HS-27A (cell line): Measurements from ENCODE around the gene ISX.

Experiments used
- DNase-seq: peaks from one replicate; pipeline ENCODE4 v3.0.0-alpha.2; 2012; ENCODE audit warnings: low read depth, missing footprints

ISX gene

DNA sequence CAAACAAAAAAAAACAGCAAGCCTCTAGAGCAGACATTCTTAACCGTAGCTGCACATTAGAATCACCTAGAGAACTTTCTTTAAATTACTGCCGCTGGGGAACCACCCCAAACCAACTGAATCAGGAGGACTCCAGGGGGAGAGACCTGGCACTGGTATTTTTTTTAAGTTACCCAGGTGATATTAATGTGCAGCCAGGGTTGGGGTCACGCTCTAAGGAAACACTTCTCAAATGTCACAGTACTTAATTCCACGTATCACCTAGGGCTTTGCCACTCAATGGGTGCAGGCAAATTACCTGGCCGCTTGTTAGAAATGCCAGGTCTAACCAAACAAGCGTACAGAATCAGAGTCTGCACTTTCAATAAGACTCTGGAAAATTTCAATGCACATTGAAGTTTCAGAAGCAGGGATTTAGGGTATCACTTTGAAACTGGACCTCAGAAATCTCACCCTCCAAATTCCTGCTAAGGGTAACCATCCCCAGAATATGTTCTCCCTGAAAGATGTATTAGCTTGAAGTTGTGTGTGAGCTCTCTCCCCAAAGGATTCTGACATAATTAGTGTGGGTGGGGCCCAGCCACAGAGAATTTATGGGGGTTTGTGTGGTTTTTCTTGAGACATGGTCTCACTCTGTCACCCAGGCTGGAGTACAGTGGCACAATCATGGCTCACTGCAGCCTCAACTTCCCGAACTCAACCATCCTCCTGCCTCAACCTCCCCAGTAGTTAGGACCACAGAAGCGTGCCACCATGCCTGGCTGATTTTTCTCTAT is 12.7 kb upstream of the ISX start:
- no peak for DNase-seq

DNA sequence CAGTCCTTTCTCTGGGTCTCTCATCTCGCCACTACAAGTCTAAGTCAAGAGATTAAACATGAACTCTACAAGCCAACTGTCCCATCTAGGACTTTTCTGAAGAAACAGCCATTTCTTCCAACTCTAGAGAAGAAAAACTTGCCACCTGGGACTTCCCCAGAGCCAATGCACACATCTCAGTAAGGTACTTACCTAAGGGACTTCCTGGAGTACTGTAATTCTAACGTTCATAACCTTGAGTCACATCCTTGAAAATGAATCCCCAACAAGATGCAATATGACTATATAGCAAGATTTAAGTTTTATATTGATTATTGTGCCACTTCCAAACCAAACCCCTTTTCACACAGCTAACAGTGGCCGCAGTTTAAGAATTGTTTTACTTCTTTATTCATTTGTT is 11.9 kb upstream of the ISX start:
- DNase-seq: no peak

DNA sequence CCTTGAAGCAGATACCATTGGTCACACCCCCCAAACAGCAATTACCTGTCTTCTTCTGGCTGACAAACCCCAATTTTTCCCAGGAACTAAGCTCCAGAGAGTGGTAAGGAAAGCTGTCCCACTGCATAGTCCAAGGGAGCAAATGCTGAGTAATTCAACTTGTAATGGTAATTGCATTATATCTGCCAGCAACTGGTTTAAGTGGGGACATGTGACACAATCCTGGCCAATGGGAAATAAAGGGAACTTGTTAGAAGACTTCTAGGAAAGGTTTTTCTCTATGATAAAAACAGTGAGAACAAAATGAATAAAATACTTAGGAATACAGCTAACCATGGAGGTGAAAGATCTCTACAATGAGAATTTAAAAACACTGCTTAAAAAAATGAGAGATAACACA is 9.5 kb upstream of the ISX start:
- DNase-seq: no peak

DNA sequence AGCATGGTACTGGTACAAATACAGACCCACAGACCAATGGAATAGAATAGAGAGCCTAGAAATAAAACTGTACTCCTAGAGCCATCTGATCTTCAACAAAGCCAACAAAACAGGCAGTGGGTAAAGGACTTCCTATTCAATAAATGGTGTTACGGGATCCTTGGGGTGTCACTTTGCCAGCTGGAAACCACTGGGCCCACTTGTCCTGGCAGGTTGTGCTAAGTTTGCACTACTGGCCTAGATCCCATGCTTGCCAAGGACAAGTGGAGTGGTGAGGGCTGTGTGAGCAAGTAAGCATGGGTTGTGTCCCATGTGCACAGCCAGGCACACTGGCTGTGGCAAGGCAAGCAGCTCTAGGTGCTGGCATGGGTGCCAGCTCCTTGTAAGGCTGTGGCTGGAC is 8.8 kb upstream of the ISX start:
- no peak for DNase-seq

DNA sequence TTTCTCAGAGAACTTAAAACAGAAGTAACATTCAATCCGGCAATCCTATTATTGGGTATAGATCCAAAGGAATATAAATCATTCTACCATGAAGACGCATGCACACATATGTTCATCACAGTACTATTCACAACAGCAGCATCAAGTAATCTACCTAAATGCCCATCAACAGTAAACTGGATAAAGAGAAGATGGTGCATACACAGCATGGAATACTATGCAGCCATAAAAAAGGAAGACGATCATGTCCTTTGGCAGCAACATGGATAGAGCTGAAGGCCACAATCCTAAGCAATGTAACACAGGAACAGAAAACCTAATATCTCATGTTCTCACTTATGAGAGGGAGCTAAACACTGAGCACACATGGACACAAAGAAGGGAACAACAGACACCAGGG is 6.3 kb upstream of the ISX start:
- DNase-seq: no peak

DNA sequence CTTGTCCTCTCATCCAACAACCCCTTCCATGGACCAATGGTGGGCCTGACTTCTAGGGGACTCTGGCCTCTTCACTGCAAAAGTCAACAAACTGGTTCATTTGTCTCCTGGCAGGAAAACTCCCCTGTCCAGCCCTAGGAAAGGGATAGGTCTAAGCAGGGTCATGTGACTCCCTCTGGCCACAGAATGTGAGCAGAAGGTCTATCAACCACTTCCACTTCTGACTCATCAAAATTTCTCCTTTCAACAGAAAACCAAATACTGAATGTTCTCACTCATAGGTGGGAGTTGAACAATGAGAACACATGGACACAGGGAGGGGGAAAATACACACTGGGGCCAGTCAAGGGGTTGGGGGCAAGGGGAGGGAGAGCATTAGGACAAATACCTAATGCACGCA is 1.3 kb upstream of the ISX start:
- no peak for DNase-seq

DNA sequence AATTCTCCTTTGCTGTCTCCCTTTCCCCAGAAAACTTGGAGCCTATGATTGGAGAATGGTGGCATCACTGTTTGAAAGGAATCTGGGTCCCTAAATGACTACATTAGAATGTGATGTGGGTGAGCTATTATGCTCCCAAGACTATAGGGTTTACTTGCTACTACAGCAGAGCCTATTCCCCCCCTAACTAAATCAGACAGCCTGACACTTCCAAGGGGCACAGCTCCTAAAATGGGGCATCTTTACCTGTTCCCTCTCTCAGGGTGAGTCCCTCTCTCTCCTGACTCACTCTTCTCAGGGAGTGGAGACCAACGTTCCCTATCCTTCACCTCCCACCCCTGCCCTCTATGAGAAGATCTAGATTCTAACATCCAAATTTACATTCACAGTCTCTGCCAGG is 775 bp upstream of the ISX start:
- no peak for DNase-seq

DNA sequence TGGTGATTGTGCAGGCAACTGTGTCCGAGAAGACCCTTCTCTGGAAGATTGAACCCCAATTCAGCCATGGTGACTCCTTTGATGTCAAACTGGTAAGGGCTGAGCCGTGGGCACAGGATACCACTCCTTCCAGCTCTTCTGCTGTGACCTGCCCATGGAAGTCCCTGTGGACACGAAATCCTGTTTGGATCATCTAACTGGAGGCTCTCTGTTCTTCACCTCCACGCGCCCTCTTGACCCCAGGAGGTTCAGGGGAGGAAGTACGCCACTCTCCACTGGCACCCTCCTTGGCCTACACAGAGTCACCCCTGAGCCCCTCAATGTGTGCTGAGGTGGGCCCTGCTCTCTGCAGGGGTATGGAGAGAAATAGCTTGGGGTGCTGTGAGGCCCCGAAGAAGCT is 810 bp downstream of the ISX start:
- DNase-seq: no peak

DNA sequence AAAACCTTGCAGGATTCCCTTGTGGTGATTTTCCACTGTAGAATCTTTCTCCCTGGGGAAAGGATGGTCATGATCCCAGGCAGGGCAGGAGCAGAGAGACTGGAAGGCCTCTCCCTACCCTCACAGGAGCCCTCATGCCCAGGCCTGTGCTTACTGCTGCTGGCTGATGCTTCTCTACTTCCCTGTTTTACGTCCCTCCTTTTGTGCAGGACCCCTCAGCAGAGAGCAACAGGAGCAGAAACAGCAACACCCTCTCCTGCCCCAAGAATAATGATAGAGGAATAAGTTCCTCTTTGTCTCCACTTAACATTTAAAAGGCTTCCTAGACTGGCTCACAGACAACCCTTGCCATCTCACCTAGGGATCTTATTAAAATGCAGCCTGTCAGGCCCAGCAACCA is 3.6 kb downstream of the ISX start:
- DNase-seq: no peak

DNA sequence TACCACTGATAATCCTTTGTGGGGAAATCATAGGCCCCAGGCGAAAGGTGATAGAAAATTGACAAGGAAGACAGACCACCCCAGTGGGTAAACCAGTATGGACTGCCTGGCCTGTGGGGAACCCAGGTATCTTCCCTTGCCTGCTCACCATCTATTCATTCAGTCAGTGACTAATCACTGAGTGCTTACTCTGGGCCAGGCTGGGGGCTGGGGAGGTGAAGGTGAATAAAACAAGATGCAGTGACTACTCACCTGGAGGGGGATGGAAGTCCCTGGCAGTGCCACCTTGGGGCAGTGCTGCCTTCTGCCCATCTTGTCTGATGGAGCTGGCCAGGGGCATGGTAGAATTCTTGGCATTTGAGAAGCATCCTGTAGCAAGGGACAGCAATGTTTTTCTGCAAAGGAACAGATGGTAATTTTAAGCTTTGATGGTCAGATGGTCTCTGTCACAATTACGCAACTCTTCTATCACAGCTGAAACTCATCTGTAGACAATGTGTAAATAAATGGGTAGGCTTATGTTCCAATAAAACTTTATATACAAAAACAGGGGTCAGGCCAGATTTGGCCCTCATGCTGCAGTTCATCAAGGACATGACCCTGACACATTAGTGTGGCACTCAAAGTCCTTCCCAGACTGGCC is 4.6 kb downstream of the ISX start:
- DNase-seq: no peak

DNA sequence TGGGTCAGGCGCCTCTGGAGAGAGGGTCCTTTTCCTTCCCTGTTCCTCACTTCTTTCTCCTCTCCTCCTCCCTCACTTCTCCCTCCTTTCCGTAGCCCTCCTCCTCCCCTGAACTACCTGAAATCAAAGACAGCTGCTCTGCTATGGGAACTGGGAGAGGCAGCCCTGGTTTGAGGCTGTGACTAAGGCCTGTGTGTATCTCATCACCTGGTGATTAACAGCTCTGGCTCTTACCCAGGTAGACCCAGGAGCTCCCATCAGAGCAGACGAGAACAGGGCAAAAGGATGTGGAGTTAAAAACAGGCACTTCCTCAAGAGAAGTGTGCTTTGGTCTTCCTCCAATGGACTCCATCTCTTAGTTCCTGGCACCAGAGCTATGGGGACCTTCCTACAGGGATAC is 5.8 kb downstream of the ISX start:
- no peak for DNase-seq

DNA sequence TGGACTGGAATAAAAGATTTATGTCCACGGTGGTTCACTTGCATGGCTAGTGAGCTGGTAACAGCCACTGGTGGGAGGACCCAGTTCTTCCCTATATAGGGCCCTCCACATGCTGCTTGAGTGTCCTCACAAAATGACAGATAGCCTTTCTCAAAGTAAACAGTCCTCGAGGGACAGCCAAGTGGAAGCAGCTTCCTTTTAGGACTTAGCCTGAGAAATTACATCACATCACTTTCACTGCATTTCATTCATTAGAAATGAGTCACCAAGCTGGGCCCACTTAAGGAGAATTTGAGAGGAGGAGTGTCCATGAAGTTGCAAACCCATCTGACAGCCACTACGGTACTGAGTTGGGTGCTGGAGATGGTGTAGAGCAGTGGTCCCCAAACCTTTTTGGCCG is 7.0 kb downstream of the ISX start:
- DNase-seq: peak; percentile 35

DNA sequence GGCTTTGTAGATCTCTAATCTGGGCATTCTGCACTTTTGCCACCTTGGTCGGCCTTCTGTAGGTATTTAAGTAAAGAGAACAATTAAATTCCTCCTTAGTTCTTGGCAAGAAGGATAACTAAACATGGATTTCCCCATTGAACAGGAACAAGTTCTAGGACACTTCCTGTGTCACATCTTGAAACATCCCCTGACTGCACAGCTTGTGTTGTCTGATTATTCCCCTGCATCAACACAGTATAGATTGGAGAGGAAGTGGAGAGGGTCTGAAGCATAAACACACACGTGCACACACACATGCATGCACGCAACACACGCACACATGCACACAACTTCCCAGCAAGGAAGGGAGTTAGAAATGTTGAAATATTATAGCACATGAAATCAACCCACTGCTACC is 8.6 kb downstream of the ISX start:
- no peak for DNase-seq

DNA sequence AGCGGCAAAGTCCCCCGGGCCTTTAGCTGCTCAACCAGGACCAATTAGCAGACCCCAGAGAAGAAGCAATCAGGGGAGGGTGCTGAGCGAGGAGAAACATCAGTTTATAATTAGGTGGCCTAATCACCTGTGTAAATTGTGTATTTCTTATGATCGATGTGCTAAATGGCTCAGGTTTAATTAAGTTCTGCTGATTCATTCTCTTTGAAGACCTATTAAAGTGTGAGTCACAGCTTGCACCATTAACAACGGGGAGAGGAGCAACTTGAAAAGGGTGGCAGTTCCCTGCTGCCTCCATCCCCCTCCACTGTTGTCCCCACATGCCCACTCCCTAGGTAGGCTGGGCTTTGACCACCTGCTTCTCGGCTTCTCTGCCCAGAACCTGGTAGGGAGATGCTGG is 10.7 kb downstream of the ISX start:
- no peak for DNase-seq

DNA sequence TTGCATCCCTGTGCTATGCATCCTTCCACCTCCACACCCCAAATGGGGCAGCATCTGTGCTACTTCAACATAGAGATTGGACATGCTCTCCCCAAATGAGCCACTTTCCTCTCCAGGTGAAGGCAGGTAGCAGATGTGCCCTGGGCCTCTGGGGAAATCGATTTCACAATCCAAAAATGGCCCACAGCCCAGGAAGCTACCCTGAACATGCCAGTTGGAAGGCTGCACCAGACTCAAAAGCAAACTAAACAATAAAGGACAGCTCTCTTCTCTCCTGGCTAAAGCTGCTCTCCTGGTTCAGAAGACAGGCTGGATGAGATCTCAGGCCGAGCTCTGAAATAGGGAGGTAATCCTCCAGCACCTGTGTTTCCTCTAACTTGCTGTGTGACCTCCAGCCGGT is 19.7 kb downstream of the ISX start:
- no peak for DNase-seq

DNA sequence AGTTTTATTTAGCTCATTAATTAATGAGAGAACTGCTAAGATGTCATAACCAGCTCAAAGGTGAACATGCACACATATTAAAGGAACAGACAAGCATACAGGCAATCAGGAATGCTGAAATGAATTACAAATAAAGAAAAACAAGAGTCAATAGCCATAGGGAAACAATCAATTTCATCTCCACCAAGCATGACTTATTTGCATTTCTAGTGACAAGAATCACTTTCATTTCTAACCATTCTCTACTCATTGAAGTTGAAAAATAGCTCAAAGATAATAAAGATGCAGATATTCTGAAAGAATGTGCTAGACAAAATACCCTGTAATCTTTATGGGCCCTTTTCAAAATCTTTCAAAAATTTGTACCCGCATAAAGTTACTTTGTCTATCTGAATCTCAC is 23.2 kb downstream of the ISX start:
- no peak for DNase-seq

DNA sequence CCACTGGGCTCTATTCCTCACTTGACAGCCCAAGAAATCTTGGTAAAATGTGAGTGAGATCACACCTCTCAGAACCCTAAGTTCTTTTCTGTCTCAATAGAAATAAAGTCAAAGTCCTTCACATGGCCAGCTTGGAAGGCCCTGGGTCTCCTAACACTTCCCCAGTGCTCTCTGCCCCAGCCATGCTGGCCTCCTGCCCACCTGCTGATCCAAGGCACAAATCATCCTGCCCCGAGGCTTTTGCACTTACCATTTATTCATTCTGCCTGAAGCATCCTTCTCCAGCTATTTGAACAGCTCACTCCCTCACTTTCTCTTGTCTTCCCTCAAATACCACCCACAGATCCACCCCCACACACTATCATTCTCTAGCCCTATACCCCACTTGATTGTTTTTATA is 26.4 kb downstream of the ISX start:
- DNase-seq: no peak

DNA sequence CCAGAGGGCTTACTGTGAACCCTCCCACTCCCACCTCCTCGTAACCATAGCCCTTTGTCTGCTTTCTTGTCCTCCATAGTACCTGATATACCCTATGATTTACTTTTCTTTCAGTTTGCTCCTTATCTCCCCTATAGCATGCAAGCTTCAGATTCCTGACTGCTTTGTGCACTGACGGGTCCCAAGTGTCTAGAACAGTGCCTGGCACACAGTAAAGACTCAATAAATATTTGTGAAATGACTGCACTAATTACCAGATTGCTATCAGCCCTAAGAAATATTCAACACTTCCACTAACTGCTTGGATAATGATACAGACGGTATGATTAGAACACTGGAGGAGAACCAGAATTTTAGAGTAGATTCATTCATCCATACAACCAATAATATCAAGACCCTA is 33.0 kb downstream of the ISX start:
- no peak for DNase-seq

DNA sequence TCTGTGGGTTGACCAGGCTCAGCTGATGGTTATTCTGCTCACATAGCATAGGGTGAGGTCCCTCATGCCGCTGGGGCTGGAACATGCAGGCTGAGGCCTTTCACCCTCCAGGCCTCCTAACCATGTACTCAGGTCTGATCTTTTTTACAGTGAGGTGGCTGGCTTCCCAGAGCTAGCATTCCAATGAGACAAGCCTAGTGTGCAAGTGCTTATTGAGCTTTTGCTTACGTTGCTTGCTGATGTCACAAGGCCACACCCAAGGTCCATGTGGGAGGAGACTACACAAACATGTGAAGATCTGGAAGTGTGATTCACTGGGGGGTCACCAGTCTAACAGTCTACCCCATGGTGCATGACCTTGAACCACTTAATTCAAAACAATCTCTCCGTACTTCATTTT is 33.9 kb downstream of the ISX start:
- no peak for DNase-seq

DNA sequence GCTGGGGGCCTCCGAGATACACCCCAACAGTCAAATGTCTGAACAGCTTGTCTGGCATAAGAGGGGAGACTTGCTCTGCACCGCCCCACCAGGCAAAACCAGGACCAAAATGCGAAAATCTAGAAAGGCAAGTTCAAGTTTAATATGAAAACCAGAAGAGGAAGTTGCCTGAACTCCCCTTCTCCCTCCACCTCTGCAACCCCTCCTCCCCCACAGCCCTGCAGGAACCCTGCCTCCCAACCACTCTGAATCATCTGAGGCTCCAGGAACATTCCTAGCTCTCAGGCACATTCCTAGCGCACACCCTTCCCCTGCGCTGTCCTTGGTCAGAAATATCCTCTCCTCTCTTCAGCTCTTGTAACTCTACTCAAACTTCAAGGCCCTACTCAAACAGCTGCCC is 36.7 kb downstream of the ISX start:
- peak; percentile 4 for DNase-seq

DNA sequence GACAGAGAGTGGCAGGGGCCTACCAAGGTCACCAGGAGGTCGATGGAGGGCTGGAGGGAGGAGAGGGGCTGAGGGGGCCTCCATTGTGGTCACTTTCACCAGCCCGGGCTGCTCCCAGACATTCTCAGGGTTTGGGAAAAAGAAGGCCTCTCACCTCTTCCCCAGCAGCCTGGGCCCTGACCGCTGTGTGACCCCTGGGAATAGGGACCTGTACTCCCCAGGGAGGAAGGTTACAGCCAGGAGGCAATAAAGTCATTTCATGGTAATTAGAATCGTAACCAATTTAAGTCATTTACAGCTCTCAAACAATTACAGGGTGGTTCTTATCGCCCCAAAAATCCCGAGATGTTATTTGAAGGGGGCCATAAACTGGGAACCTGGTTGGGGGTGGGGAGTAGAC is 37.8 kb downstream of the ISX start:
- DNase-seq: no peak

DNA sequence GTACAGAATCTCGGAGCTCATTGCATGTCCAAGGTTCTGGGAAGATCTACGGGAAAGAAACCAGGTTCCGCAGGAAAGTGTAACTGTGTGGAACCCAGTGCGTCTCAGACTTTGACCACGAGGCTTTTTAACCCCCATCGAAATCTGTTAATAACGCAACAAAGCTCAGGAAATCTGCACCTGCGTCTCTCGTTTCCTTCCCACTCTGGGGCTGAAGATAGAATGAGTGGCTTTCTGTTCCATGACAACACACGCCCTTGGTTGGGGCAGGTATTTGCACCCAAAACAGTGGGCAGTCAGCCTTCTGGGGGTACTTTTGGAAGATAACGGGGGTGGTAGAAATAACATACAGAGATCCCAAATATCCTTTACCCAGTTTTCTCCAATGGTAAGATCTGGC is 38.5 kb downstream of the ISX start:
- DNase-seq: no peak

DNA sequence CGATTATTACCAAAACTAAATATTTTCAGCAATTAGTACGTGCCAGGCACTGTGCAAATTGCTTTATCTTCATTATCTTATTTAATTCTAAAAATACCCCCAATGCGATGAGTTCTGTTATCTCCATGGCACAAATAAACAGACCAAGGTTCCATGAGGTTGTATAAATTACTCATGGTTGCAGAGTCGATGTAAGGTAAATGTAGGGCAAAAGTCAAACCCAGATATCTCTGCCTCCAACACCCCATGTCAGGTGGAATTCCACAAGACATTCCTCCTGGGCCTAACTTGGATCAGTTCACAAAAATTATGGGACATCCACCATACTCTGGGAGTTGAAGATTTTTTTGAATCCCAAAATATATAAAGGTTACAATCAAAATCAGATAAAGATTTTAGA is 43.7 kb downstream of the ISX start:
- no peak for DNase-seq

DNA sequence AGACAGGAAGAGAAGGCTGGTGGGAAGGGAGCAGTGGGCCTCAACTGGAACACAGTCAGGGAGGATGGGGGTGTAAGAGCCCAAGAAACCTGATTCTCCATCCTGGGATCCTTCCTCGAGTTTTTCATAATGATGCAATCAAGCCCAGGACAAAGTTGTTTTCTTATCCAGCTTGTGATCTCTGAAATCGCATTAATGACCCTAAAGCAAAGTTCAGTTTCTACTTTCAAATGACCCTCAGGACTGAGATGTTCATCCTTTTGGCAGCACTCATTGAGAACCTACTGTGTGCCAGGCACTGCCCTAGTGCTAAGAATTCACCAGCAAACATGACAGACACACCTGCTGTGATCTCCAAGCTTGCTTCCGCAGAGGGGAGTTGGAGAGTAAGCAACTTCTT is 45.3 kb downstream of the ISX start:
- no peak for DNase-seq
